Measurements from ENCODE around the gene PKDREJ. TPM values are rescaled to one million over a fixed set of nuclear protein-coding genes. Genes with fewer than 3 reads are reported as not detected.

The PKDREJ gene
- total and polyA plus RNA-seq, 4 donors = 0.06 to 0.46 (median 0.25) TPM

- Histone ChIP-seq H3K27me3 (ENCODE audit: control insufficient read depth, insufficient read depth, low read length) (no peaks in the 10 kb centered on the region), H3K4me3 (ENCODE audit: low read depth, low read length) (no peak overlapping the region), H3K27ac (ENCODE audit: low read depth, low read length) (no peak overlapping the region), H3K9me3 (ENCODE audit: control insufficient read depth, insufficient read depth, low read length) (no peaks in the 10 kb centered on the region), H3K4me1 (ENCODE audit: control insufficient read depth, insufficient read depth, low read length) (peaks cover 41% of the 10 kb centered on the region), H3K36me3 (ENCODE audit: control insufficient read depth, insufficient read depth, low read length) (peaks cover 61% of the 10 kb centered on the region)
- whole genome bisulfite sequencing (ENCODE audit: insufficient coverage) = 78% methylated on average over 5 of the region's 6 CpGs
- DNase-seq (ENCODE audit: low read depth in 4 of 6, low spot score in 6 of 6) = no peak
These were observed 22.6 kb downstream of the PKDREJ start for GRCh38 chr22:46240506-46240905.

- WGBS (ENCODE audit: insufficient coverage) = 93% methylated on average over 2 of the region's 2 CpGs
- H3K27me3 ChIP-seq (ENCODE audit: control insufficient read depth, insufficient read depth, low read length) = no peaks in the 10 kb centered on the region
- no peak overlapping the region for H3K4me3 ChIP-seq (ENCODE audit: low read depth, low read length)
- no peak for DNase-seq (ENCODE audit: low read depth in 4 of 6, low spot score in 6 of 6)
- H3K9me3 ChIP-seq (ENCODE audit: control insufficient read depth, insufficient read depth, low read length) = no peaks in the 10 kb centered on the region
- peaks cover 59% of the 10 kb centered on the region for H3K36me3 ChIP-seq (ENCODE audit: control insufficient read depth, insufficient read depth, low read length)
- H3K4me1 ChIP-seq (ENCODE audit: control insufficient read depth, insufficient read depth, low read length) = peaks cover 37% of the 10 kb centered on the region
- no peak overlapping the region for H3K27ac ChIP-seq (ENCODE audit: low read depth, low read length)
These were observed 23.1 kb downstream of the PKDREJ start for GRCh38 chr22:46240073-46240472.

- H3K27ac ChIP-seq (ENCODE audit: low read depth, low read length) = no peak overlapping the region
- 94% methylated on average over 12 of the region's 20 CpGs for WGBS (ENCODE audit: insufficient coverage)
- no peak overlapping the region for H3K4me3 ChIP-seq (ENCODE audit: low read depth, low read length)
- H3K9me3 ChIP-seq (ENCODE audit: control insufficient read depth, insufficient read depth, low read length) = no peaks in the 10 kb centered on the region
- H3K4me1 ChIP-seq (ENCODE audit: control insufficient read depth, insufficient read depth, low read length) = peaks cover 31% of the 10 kb centered on the region
- no peaks in the 10 kb centered on the region for H3K27me3 ChIP-seq (ENCODE audit: control insufficient read depth, insufficient read depth, low read length)
- no peak for DNase-seq (ENCODE audit: low read depth in 4 of 6, low spot score in 6 of 6)
- peaks cover 54% of the 10 kb centered on the region for H3K36me3 ChIP-seq (ENCODE audit: control insufficient read depth, insufficient read depth, low read length)
These were observed 23.7 kb downstream of the PKDREJ start for GRCh38 chr22:46239261-46240048.

DNA sequence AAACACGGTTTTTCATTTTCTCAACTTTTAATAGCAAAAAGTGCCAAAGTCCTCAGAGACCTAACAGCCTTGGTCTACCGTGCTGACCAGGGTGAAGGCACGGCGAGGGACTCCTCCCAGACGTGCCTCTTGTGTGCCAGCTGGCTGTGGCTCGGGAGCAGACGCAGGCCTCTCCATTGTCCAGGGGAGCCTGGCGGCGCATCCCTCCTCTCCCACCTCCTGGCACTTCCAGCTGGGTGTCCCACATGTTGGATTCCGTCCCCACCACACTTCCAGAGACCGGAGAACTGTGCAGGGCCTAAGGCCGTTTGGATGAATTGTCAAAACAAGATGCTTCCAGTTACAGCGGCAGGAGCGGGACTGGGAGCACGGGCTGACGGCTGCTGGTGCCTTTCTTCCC, 24.6 kb downstream of the PKDREJ start:
- no peak overlapping the region for H3K27ac ChIP-seq (ENCODE audit: low read depth, low read length)
- H3K36me3 ChIP-seq (ENCODE audit: control insufficient read depth, insufficient read depth, low read length) = peaks cover 46% of the 10 kb centered on the region
- DNase-seq (ENCODE audit: low read depth in 4 of 6, low spot score in 6 of 6) = peak in 1 of 6 donors; percentile 55
- WGBS (ENCODE audit: insufficient coverage) = 56% methylated on average over 16 of the region's 16 CpGs
- no peak overlapping the region for H3K4me3 ChIP-seq (ENCODE audit: low read depth, low read length)
- no peaks in the 10 kb centered on the region for H3K9me3 ChIP-seq (ENCODE audit: control insufficient read depth, insufficient read depth, low read length)
- no peaks in the 10 kb centered on the region for H3K27me3 ChIP-seq (ENCODE audit: control insufficient read depth, insufficient read depth, low read length)
- H3K4me1 ChIP-seq (ENCODE audit: control insufficient read depth, insufficient read depth, low read length) = peaks cover 23% of the 10 kb centered on the region

DNA sequence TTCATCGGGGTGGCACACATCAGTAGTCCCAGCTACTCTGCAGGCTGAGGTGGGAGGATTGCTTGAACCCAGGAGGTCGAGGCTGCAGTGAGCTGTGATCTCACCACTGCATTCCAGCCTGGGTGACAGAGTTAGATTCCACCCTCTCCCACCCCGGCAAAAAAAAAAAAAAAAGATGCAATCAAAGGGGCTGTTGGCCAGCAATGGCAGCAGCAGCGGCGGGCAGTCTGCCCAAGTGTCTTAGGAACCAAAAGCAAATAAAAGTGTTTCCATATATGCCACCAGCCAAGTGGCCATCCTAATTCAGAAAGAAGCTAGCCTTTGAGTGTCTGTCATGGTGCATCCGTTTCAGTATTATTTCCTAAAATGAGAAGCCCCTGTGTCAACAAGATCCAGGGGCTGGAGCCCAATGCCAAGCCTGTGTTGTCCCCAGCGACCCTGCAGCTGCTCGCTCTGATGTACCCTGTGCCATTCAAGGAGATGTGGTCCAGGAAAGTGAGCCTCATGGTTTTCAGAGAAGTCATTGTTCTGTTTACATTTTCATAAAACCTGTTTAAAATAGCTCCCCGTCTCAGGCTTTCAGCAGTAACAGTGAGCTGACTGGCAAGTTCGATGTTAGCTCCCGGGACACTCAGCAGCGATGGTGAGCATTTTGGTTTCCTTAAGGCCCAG, 25.6 kb downstream of the PKDREJ start:
- Histone ChIP-seq H3K4me3 (ENCODE audit: low read depth, low read length) (no peak overlapping the region), H3K27ac (ENCODE audit: low read depth, low read length) (no peak overlapping the region), H3K9me3 (ENCODE audit: control insufficient read depth, insufficient read depth, low read length) (no peaks in the 10 kb centered on the region), H3K27me3 (ENCODE audit: control insufficient read depth, insufficient read depth, low read length) (no peaks in the 10 kb centered on the region), H3K36me3 (ENCODE audit: control insufficient read depth, insufficient read depth, low read length) (peaks cover 42% of the 10 kb centered on the region), H3K4me1 (ENCODE audit: control insufficient read depth, insufficient read depth, low read length) (peaks cover 26% of the 10 kb centered on the region)
- DNase-seq (ENCODE audit: low read depth in 4 of 6, low spot score in 6 of 6) = peak in 1 of 6 donors; percentile 46
- WGBS (ENCODE audit: insufficient coverage) = 54% methylated on average over 10 of the region's 12 CpGs

DNA sequence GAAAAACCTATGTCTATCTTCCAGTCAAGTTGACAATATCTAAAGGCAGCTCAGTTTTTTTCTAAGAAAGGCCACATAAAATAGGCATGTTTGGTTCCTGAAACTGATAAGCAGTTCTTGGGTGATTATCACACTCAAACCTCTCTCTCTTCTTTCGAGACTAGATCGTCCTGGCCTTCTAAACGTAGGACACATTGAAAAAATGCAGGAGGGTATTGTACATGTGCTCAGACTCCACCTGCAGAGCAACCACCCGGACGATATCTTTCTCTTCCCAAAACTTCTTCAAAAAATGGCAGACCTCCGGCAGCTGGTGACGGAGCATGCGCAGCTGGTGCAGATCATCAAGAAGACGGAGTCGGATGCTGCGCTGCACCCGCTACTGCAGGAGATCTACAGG, 28.2 kb downstream of the PKDREJ start:
- DNase-seq (ENCODE audit: low read depth in 4 of 6, low spot score in 6 of 6) = no peak
- H3K4me1 ChIP-seq (ENCODE audit: control insufficient read depth, insufficient read depth, low read length) = peaks cover 24% of the 10 kb centered on the region
- no peak overlapping the region for H3K27ac ChIP-seq (ENCODE audit: low read depth, low read length)
- peaks cover 40% of the 10 kb centered on the region for H3K36me3 ChIP-seq (ENCODE audit: control insufficient read depth, insufficient read depth, low read length)
- no peak overlapping the region for H3K4me3 ChIP-seq (ENCODE audit: low read depth, low read length)
- no peaks in the 10 kb centered on the region for H3K9me3 ChIP-seq (ENCODE audit: control insufficient read depth, insufficient read depth, low read length)
- 93% methylated on average over 9 of the region's 12 CpGs for WGBS (ENCODE audit: insufficient coverage)
- no peaks in the 10 kb centered on the region for H3K27me3 ChIP-seq (ENCODE audit: control insufficient read depth, insufficient read depth, low read length)

DNA sequence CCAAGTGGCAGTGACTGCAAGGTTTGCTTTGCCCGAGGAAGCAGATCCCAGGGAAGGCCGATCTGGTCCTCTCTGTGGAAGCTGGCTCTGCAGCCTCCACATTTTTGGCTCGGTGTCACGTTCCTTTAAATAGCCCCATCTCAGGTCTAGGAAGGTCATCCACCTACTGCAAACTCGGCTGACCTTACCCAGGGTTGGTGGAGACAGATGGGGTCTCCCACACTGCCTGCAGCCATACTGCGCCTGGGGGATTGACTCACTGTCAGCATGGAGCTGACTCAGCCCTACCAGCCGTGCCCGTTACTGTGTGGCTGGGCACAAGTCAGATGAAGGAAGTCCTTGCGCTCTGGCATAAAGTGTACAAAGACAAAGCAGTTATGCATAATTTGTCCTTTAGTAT, 29.9 kb downstream of the PKDREJ start:
- Histone ChIP-seq H3K27me3 (ENCODE audit: control insufficient read depth, insufficient read depth, low read length) (no peaks in the 10 kb centered on the region), H3K4me3 (ENCODE audit: low read depth, low read length) (no peak overlapping the region), H3K36me3 (ENCODE audit: control insufficient read depth, insufficient read depth, low read length) (peaks cover 28% of the 10 kb centered on the region), H3K27ac (ENCODE audit: low read depth, low read length) (no peak overlapping the region), H3K4me1 (ENCODE audit: control insufficient read depth, insufficient read depth, low read length) (peaks cover 13% of the 10 kb centered on the region), H3K9me3 (ENCODE audit: control insufficient read depth, insufficient read depth, low read length) (no peaks in the 10 kb centered on the region)
- 69% methylated on average over 8 of the region's 9 CpGs for WGBS (ENCODE audit: insufficient coverage)
- DNase-seq (ENCODE audit: low read depth in 4 of 6, low spot score in 6 of 6) = no peak

DNA sequence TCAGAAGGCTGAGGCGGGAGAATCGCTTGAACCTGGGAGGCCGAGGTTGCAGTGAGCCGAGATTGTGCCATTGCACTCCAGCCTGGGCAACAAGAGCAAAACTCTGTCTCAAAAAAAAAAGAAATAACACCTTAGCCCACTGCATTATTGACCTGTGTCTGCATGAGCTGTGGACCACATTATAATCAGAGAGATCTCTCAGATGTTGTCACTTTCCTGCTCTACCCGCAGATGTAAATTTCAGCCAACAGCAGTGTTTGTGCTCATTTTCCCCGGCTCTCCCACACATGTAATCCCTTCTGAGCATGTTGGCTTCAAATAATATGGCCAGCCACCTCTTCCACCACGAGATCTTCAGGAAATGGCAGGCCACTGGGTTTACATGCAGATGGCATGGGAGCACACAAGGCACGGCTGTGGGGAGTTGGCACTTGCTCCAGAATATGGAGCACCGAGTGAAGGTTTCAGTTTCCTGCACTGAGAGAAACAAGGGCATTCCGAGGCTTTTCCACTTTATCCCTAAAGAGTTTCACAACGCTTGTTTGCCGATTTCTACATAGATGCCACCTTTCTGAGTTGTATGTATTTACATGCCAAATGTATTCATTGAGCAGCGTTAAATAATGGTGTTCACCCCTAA, 32.8 kb downstream of the PKDREJ start:
- Histone ChIP-seq H3K36me3 (ENCODE audit: control insufficient read depth, insufficient read depth, low read length) (peaks cover 29% of the 10 kb centered on the region), H3K27ac (ENCODE audit: low read depth, low read length) (no peak overlapping the region), H3K9me3 (ENCODE audit: control insufficient read depth, insufficient read depth, low read length) (no peaks in the 10 kb centered on the region), H3K4me1 (ENCODE audit: control insufficient read depth, insufficient read depth, low read length) (peaks cover 4% of the 10 kb centered on the region), H3K27me3 (ENCODE audit: control insufficient read depth, insufficient read depth, low read length) (no peaks in the 10 kb centered on the region), H3K4me3 (ENCODE audit: low read depth, low read length) (no peak overlapping the region)
- no peak for DNase-seq (ENCODE audit: low read depth in 4 of 6, low spot score in 6 of 6)
- WGBS (ENCODE audit: insufficient coverage) = 82% methylated on average over 9 of the region's 13 CpGs

- WGBS (ENCODE audit: insufficient coverage) = 98% methylated on average over 7 of the region's 8 CpGs
These were observed 33.4 kb downstream of the PKDREJ start for GRCh38 chr22:46229701-46230100.

More at GRCh38 chr22:46229701-46230100, 33.4 kb downstream of the PKDREJ start:
- Histone ChIP-seq H3K27ac (ENCODE audit: low read depth, low read length) (no peak overlapping the region), H3K9me3 (ENCODE audit: control insufficient read depth, insufficient read depth, low read length) (no peaks in the 10 kb centered on the region), H3K36me3 (ENCODE audit: control insufficient read depth, insufficient read depth, low read length) (peaks cover 33% of the 10 kb centered on the region), H3K27me3 (ENCODE audit: control insufficient read depth, insufficient read depth, low read length) (no peaks in the 10 kb centered on the region), H3K4me1 (ENCODE audit: control insufficient read depth, insufficient read depth, low read length) (peaks cover 4% of the 10 kb centered on the region), H3K4me3 (ENCODE audit: low read depth, low read length) (no peak overlapping the region)
- DNase-seq (ENCODE audit: low read depth in 4 of 6, low spot score in 6 of 6) = no peak
